OCI-LY1 (cell line): ENCODE data around the gene CFHR2.
"Not testable (repeated sequence)": the region's sequence is repeated elsewhere in the genome, so short reads cannot be mapped to it uniquely, and the experiment has no call there.

ENCODE experiments used
- H2AFZ ChIP-seq: fragments of 200-600 bp; sonication (generic), shearing (Covaris generic); 2 replicates; pipeline ENCODE4 v1.6.0; 2014; ENCODE audit warnings: antibody characterized with exemption, mild to moderate bottlenecking, low read length
- H3F3A ChIP-seq: fragments of 200-600 bp; sonication (generic), shearing (Covaris generic); 2 replicates; pipeline ENCODE4 v1.6.0; 2014; ENCODE audit warnings: mild to moderate bottlenecking, antibody characterized with exemption, low read length, moderate library complexity; ENCODE audit not compliant: insufficient read depth
- H3K27ac ChIP-seq: fragments of 200-600 bp; sonication (generic); 2 replicates; pipeline ENCODE4 v1.5.1; 2014; ENCODE audit warnings: low read length, mixed run types, mild to moderate bottlenecking, low read depth; ENCODE audit not compliant: poor library complexity, severe bottlenecking
- H3K27me3 ChIP-seq: fragments of 200-600 bp; sonication (generic); 2 replicates; pipeline ENCODE4 v1.6.0; 2014; ENCODE audit warnings: antibody characterized with exemption, mild to moderate bottlenecking, low read length, moderate library complexity; ENCODE audit not compliant: insufficient read depth
- H3K36me3 ChIP-seq: fragments of 200-600 bp; sonication (generic); 2 replicates; pipeline ENCODE4 v1.6.1; 2014; ENCODE audit warnings: mild to moderate bottlenecking, antibody characterized with exemption, low read length, moderate library complexity, mixed read lengths; ENCODE audit not compliant: insufficient read depth
- H3K4me1 ChIP-seq: fragments of 200-600 bp; sonication (generic); 2 replicates; pipeline ENCODE4 v1.5.1; 2014; ENCODE audit warnings: mild to moderate bottlenecking, low read length, moderate library complexity; ENCODE audit not compliant: insufficient read depth, severe bottlenecking
- H3K4me2 ChIP-seq: fragments of 200-600 bp; sonication (generic), shearing (Covaris generic); 2 replicates; pipeline ENCODE4 v1.6.1; 2014; ENCODE audit warnings: low read length
- H3K4me3 ChIP-seq: fragments of 200-600 bp; sonication (generic); 2 replicates; pipeline ENCODE4 v1.5.1; 2014; ENCODE audit warnings: low read length, low read depth, mild to moderate bottlenecking, mixed read lengths; ENCODE audit not compliant: poor library complexity, severe bottlenecking
- H3K79me2 ChIP-seq: fragments of 200-600 bp; shearing (Covaris generic); 2 replicates; pipeline ENCODE4 v1.6.1; 2016; ENCODE audit warnings: mixed run types, low read length, mixed read lengths; ENCODE audit not compliant: insufficient read depth
- H3K9ac ChIP-seq: fragments of 200-600 bp; sonication (generic), shearing (Covaris generic); 2 replicates; pipeline ENCODE4 v1.6.1; 2014; ENCODE audit warnings: mild to moderate bottlenecking, low read length, mixed read lengths
- H3K9me2 ChIP-seq: fragments of 200-600 bp; sonication (generic), shearing (Covaris generic); 2 replicates; pipeline ENCODE4 v1.6.1; 2014; ENCODE audit warnings: low read depth, mild to moderate bottlenecking, low read length, mixed read lengths
- H3K9me3 ChIP-seq: fragments of 200-600 bp; shearing (Covaris generic); 2 replicates; pipeline ENCODE4 v1.6.1; 2014; ENCODE audit warnings: low read length, mixed read lengths
- H4K20me1 ChIP-seq: fragments of 200-600 bp; sonication (generic), shearing (Covaris generic); 2 replicates; pipeline ENCODE4 v1.6.0; 2016; ENCODE audit warnings: mild to moderate bottlenecking, low read length; ENCODE audit not compliant: insufficient read depth
- CTCF ChIP-seq: fragments of 200-600 bp; sonication (generic), shearing (Covaris generic); IDR thresholded peaks from 2 replicates; pipeline ENCODE4 v1.5.1; 2017; ENCODE audit warnings: mild to moderate bottlenecking, antibody characterized with exemption, low read length, moderate library complexity, mixed read lengths
- EZH2 ChIP-seq: fragments of 200-600 bp; sonication (generic), shearing (Covaris generic); IDR thresholded peaks from 2 replicates; pipeline ENCODE4 v1.8.0; 2017; ENCODE audit warnings: borderline replicate concordance, mixed run types, mild to moderate bottlenecking, antibody characterized with exemption, low read length, moderate library complexity, mixed read lengths

The CFHR2 gene

GRCh38 chr1:196910215-196910614, 33.3 kb upstream of the CFHR2 start:
- Histone ChIP-seq H3K4me2 (no peak overlapping the region), H3K27me3 (no peaks in the 10 kb centered on the region), H3K9ac (no peak overlapping the region), H3F3A (no peaks in the 10 kb centered on the region), H3K4me1 (no peaks in the 10 kb centered on the region), H3K36me3 (no peaks in the 10 kb centered on the region), H3K4me3 (no peak overlapping the region), H3K9me3 (no peaks in the 10 kb centered on the region), H2AFZ (no peak overlapping the region), H4K20me1 (no peaks in the 10 kb centered on the region), H3K79me2 (no peaks in the 10 kb centered on the region), H3K9me2 (no peaks in the 10 kb centered on the region), H3K27ac (no peak overlapping the region)
- TF ChIP-seq EZH2 (no peak), CTCF (no peak)

- not testable (repeated sequence) for H3K4me2 ChIP-seq, H3K9me2 ChIP-seq, H4K20me1 ChIP-seq, H3F3A ChIP-seq, H3K4me1 ChIP-seq, H3K27me3 ChIP-seq, H3K27ac ChIP-seq, H3K79me2 ChIP-seq, H2AFZ ChIP-seq, H3K9ac ChIP-seq, H3K4me3 ChIP-seq, H3K9me3 ChIP-seq, H3K36me3 ChIP-seq
These were observed 31.3 kb upstream of the CFHR2 start for GRCh38 chr1:196912283-196912682.

- H3K36me3 ChIP-seq, H3K4me1 ChIP-seq, H3K27ac ChIP-seq, H3K27me3 ChIP-seq, H2AFZ ChIP-seq, H3K79me2 ChIP-seq, H3K9me2 ChIP-seq, H3K4me3 ChIP-seq, H3F3A ChIP-seq, H3K9ac ChIP-seq, H3K9me3 ChIP-seq, H3K4me2 ChIP-seq, H4K20me1 ChIP-seq: not testable (repeated sequence)
These were observed 16.7 kb upstream of the CFHR2 start for GRCh38 chr1:196926839-196927238.

GRCh38 chr1:196932853-196933252, 10.7 kb upstream of the CFHR2 start:
- H3K79me2 ChIP-seq, H3K27ac ChIP-seq, H3K9me2 ChIP-seq, H3F3A ChIP-seq, H3K36me3 ChIP-seq, H4K20me1 ChIP-seq, H3K9ac ChIP-seq, H3K9me3 ChIP-seq, H3K4me2 ChIP-seq, H3K4me1 ChIP-seq, H3K27me3 ChIP-seq, H3K4me3 ChIP-seq, H2AFZ ChIP-seq: not testable (repeated sequence)

- TF ChIP-seq CTCF = no peak
- TF ChIP-seq EZH2 = no peak
- no peaks in the 10 kb centered on the region for H3F3A ChIP-seq
- H3K9me3 ChIP-seq = no peaks in the 10 kb centered on the region
- H3K4me2 ChIP-seq = no peak overlapping the region
- no peaks in the 10 kb centered on the region for H4K20me1 ChIP-seq
- H3K4me3 ChIP-seq = no peak overlapping the region
- no peak overlapping the region for H2AFZ ChIP-seq
- no peaks in the 10 kb centered on the region for H3K79me2 ChIP-seq
- no peak overlapping the region for H3K9ac ChIP-seq
- no peaks in the 10 kb centered on the region for H3K36me3 ChIP-seq
- no peaks in the 10 kb centered on the region for H3K9me2 ChIP-seq
- H3K27me3 ChIP-seq = no peaks in the 10 kb centered on the region
- no peaks in the 10 kb centered on the region for H3K4me1 ChIP-seq
- H3K27ac ChIP-seq = no peak overlapping the region
These were observed 9.9 kb upstream of the CFHR2 start for GRCh38 chr1:196933531-196934189.

- H3K9ac ChIP-seq, H3F3A ChIP-seq, H3K27me3 ChIP-seq, H3K4me1 ChIP-seq, H3K9me2 ChIP-seq, H3K36me3 ChIP-seq, H3K79me2 ChIP-seq, H4K20me1 ChIP-seq, H2AFZ ChIP-seq, H3K4me2 ChIP-seq, H3K9me3 ChIP-seq, H3K4me3 ChIP-seq, H3K27ac ChIP-seq: not testable (repeated sequence)
These were observed 2.1 kb upstream of the CFHR2 start for GRCh38 chr1:196941474-196941873.
